ENCODE data around the gene MAP3K10.

- TF ChIP-seq CTCF (IDR thresholded peaks at IDR 0.05) (no peak), EZH2 (IDR thresholded peaks at IDR 0.05; ENCODE audit: borderline replicate concordance, insufficient read depth, low read depth, low read length, poor library complexity, severe bottlenecking) (no peak)
These were observed 39.8 kb downstream of the MAP3K10 start for GRCh38 chr19:40231057-40231456.
